ENCODE data around the gene BLACAT1. TPM values are rescaled to one million over a fixed set of nuclear protein-coding genes. Genes with fewer than 3 reads are reported as not detected.
A peak's percentile ranks its signal among the peaks of the same experiment; 100 is the strongest.

The BLACAT1 gene
- total and polyA plus RNA-seq, 2 of the 13 experiments (the other 11 are each of a cell fraction or from before 2014, with no cell fraction given), result 1.2 to 2.8 TPM

DNA sequence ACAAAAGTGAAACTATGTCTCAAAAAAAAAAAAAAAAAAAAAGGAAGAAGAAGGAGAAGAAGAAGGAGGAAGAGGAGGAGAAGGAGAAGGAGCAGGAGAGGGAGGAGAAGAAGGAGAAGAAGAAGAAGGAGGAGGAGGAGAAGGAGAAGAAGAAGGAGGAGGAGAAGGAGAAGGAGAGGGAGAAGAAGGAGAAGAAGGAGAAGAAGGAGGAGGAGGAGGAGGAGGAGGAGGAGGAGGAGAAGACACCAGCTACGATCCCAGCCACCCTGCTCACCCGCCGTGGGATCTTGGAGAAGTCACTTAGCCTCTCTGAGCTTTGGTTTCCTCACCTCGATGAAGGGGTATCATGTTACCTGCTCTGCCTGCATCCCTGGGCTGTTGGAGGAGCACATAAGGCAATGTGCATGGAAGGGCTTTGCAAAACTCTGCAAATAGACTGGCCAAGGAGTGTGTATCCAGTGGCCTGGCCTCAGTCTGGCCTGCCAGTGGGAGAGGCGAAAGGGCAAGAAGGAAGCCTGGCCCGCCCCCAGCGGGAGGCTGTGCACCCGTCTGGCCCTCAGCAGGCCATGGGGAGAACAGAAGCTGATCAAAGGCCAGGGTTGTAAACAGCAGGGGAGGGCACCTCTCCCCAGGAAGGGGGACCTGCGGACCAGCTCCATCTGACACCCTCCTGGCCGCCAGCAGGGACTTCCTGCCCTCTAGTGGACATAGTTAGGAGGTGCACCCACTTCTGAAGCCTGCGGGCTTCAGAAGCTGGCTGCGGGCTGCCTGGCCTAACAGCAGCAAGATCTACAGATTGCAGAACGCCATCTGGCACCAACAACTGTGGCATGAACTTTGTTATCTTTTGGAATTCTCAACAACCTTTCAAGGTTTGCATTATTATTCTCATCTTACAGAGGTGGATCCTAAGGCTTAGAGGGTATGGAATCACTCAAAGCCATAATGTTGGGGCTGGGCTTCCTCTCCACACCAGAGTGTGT, 29.4 kb upstream of the BLACAT1 start:
- peak; percentile 93 for DNase-seq (ENCODE audit: low spot score)
- intact Hi-C loops (cut with micrococcal nuclease; ENCODE audit: unreplicated experiment) (loop anchor here (1.0 to 5.0 kb wide), 6 partner anchors 34 to 148 kb away; no protein-coding TSS in a partner anchor), in situ Hi-C loops (cut with HindIII; ENCODE audit: extremely low pct_ligation_motif_present, low pct_unique_long_range_greater_than_20kb) (loop anchor here (5.0 kb wide), 2 partner anchors 37 to 88 kb away; no protein-coding TSS in a partner anchor)
- no peaks in the 10 kb centered on the region for H3K36me3 ChIP-seq (replicated peaks in 1 of 2; ENCODE audit: control insufficient read depth in 1 of 2, insufficient read depth in 2 of 2, low read length in 2 of 2)
- peaks cover 20% of the 10 kb centered on the region for H3K4me1 ChIP-seq (ENCODE audit: insufficient read depth, low read length)
- no peaks in the 10 kb centered on the region for H3K79me2 ChIP-seq (ENCODE audit: insufficient read depth, low read length)
- no peak overlapping the region for H2AFZ ChIP-seq (ENCODE audit: low read length)
- no TSS peak for BruUV-seq (replicated peaks)
- no peak overlapping the region for H3K4me3 ChIP-seq (replicated peaks in 1 of 3; ENCODE audit: insufficient read depth in 1 of 3, low read depth in 2 of 3, low read length in 3 of 3)
- H3K9me3 ChIP-seq (ENCODE audit: low read length), result no peaks in the 10 kb centered on the region
- FAIRE-seq, result peak; percentile 96
- peaks cover 7 to 20% of the 10 kb centered on the region in 2 experiments; a peak in 3 of 5 replicates for H3K27me3 ChIP-seq (ENCODE audit: control insufficient read depth in 1 of 2, insufficient read depth in 2 of 2, low read length in 2 of 2)
- ChIA-PET POLR2A (interaction anchor here (0.8 to 1.7 kb wide), 8 partner anchors 16 to 131 kb away, joined by 3 to 20 read pairs (median 4); partner anchors contain the start of gene CDK18), CTCF (ENCODE audit: low intra/inter-chr PET ratio, low total read pairs) (interaction anchor here (0.8 to 2.7 kb wide), 8 partner anchors 39 to 150 kb away, joined by 4 to 51 read pairs (median 8); no protein-coding TSS in a partner anchor)
- no peak overlapping the region for H3K27ac ChIP-seq (ENCODE audit: extremely low read length, insufficient read depth, low read length)
- no peak overlapping the region for H3K4me2 ChIP-seq (ENCODE audit: low read depth, low read length)
- H4K20me1 ChIP-seq (ENCODE audit: insufficient read depth, low read length), result no peaks in the 10 kb centered on the region
- peak; percentile 98 for ATAC-seq
- WGBS (ENCODE audit: low lambda C conversion rate), result 10% methylated on average over 10 of the region's 13 CpGs
- no peak overlapping the region for H3K9ac ChIP-seq (ENCODE audit: insufficient read depth, low read depth, low read length)
- TF ChIP-seq ADNP (CRISPR knock-in tag; IDR thresholded peaks at IDR 0.05) (no peak), CENPT (CRISPR knock-in tag; IDR thresholded peaks at IDR 0.05; ENCODE audit: low read depth) (no peak), ELF3 (CRISPR knock-in tag; IDR thresholded peaks at IDR 0.05) (peak; percentile 84), CBX5 (CRISPR knock-in tag; IDR thresholded peaks at IDR 0.05; ENCODE audit: borderline replicate concordance) (peak; percentile 37; the same call in 1 of the 2 replicates), SOX6 (IDR thresholded peaks at IDR 0.05) (no peak), SOX6 (CRISPR knock-in tag; IDR thresholded peaks at IDR 0.05) (peak; percentile 75), PHF5A (CRISPR knock-in tag; IDR thresholded peaks at IDR 0.05; ENCODE audit: low read depth, unreplicated experiment) (no peak), ZNF782 (CRISPR knock-in tag; IDR thresholded peaks at IDR 0.05; ENCODE audit: borderline replicate concordance) (peak; percentile 56; the same call in 1 of the 2 replicates), BHLHE40 (IDR thresholded peaks at IDR 0.05; ENCODE audit: low read length) (no peak), ZNF790 (CRISPR knock-in tag; IDR thresholded peaks at IDR 0.05; ENCODE audit: borderline replicate concordance) (no peak), TBP (CRISPR knock-in tag; IDR thresholded peaks at IDR 0.05) (no peak), KAT8 (CRISPR knock-in tag; IDR thresholded peaks at IDR 0.05) (peak; percentile 71; the same call in 1 of the 2 replicates), ATRX (CRISPR knock-in tag; IDR thresholded peaks at IDR 0.05; ENCODE audit: borderline replicate concordance) (no peak)
- TF ChIP-seq, protein P1, sequence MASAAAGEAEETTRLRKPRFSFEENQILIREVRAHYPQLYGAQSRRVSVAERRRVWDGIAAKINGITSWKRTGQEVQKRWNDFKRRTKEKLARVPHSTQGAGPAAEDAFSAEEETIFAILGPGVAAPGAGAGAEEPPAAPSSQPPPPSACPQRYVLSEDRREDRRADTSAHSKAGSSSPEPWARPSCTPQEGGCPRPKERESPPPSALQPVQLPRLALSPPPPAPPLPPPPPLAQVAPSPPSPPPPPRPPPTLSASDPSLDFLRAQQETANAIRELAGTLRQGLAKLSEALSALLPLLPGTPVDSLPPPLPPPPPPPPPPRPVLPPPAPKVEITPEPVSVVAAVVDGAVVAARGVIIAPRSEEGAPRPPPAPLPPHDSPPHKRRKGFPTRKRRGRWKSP (CRISPR knock-in tag; IDR thresholded peaks at IDR 0.05), result no peak
- TF ChIP-seq, protein P2, sequence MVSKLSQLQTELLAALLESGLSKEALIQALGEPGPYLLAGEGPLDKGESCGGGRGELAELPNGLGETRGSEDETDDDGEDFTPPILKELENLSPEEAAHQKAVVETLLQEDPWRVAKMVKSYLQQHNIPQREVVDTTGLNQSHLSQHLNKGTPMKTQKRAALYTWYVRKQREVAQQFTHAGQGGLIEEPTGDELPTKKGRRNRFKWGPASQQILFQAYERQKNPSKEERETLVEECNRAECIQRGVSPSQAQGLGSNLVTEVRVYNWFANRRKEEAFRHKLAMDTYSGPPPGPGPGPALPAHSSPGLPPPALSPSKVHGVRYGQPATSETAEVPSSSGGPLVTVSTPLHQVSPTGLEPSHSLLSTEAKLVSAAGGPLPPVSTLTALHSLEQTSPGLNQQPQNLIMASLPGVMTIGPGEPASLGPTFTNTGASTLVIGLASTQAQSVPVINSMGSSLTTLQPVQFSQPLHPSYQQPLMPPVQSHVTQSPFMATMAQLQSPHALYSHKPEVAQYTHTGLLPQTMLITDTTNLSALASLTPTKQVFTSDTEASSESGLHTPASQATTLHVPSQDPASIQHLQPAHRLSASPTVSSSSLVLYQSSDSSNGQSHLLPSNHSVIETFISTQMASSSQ (IDR thresholded peaks at IDR 0.05; ENCODE audit: low read depth), result no peak
- TF ChIP-seq, protein P2 (CRISPR knock-in tag; IDR thresholded peaks at IDR 0.05; ENCODE audit: borderline replicate concordance), result peak; percentile 49; the same call in 1 of the 2 replicates

Data from HepG2 (cell line).